ENCODE data around the gene CAPN9. TPM values are rescaled to one million over a fixed set of nuclear protein-coding genes. Genes with fewer than 3 reads are reported as not detected.

Gene CAPN9
- total and polyA plus RNA-seq, 2 donors (not counting 3 experiments of a cell fraction or from before 2014, with no cell fraction given), result not detected

- BruUV-seq (replicated peaks), result no TSS peak
- H3K9ac ChIP-seq (replicated peaks; ENCODE audit: extremely low read depth, insufficient read depth, low read length), result no peak overlapping the region
- H3K79me2 ChIP-seq (ENCODE audit: control insufficient read depth, insufficient read depth, low read length), result no peaks in the 10 kb centered on the region
- intact Hi-C loops (cut with micrococcal nuclease), result no loop called here
- ChIA-PET POLR2A (no interaction called here), CTCF (no interaction called here)
- H3K27ac ChIP-seq (ENCODE audit: insufficient read depth, low read depth, low read length), result no peak overlapping the region
- dilution Hi-C loops (cut with MboI; ENCODE audit: extremely low pct_ligation_motif_present, low sequenced_read_pairs), result no loop called here
- H3K36me3 ChIP-seq (ENCODE audit: control insufficient read depth in 2 of 2, extremely low read depth in 1 of 2, insufficient read depth in 2 of 2, low read length in 2 of 2), result no peaks in the 10 kb centered on the region
- no peaks in the 10 kb centered on the region for H3K27me3 ChIP-seq (ENCODE audit: control insufficient read depth in 2 of 2, insufficient read depth in 2 of 2, low read length in 2 of 2)
- H3K9me3 ChIP-seq (replicated peaks; ENCODE audit: control insufficient read depth, insufficient read depth, low read length), result no peaks in the 10 kb centered on the region
- FAIRE-seq (no peak), DNase-seq (ENCODE audit: low read depth, low spot score) (no peak)
- H3K4me1 ChIP-seq (ENCODE audit: control insufficient read depth, extremely low read depth, insufficient read depth, low read length), result no peaks in the 10 kb centered on the region
- no peaks in the 10 kb centered on the region for H4K20me1 ChIP-seq (replicated peaks; ENCODE audit: control insufficient read depth, extremely low read depth, insufficient read depth, low read length)
- H2AFZ ChIP-seq (ENCODE audit: low read depth, low read length), result no peak overlapping the region
- no peaks in the 10 kb centered on the region for H3K9me1 ChIP-seq (replicated peaks; ENCODE audit: control insufficient read depth, extremely low read depth, insufficient read depth, low read length)
- no peak for TF ChIP-seq MYC (IDR thresholded peaks at IDR 0.05; ENCODE audit: low read depth, low read length)
- no peak for TF ChIP-seq FOS (IDR thresholded peaks at IDR 0.05; ENCODE audit: borderline replicate concordance, insufficient read depth, low read length)
- TF ChIP-seq POLR2A (IDR thresholded peaks at IDR 0.05; ENCODE audit: low read depth, low read length), result no peak
- H3K4me2 ChIP-seq (ENCODE audit: insufficient read depth, low read length), result no peak overlapping the region
- no peak overlapping the region for H3K4me3 ChIP-seq (replicated peaks in 1 of 3; ENCODE audit: insufficient read depth in 1 of 3, low read depth in 1 of 3, low read length in 3 of 3)
Observed at GRCh38 chr1:230793463-230793745, 46.2 kb downstream of the CAPN9 start.

GRCh38 chr1:230794431-230794830 lies 47.2 kb downstream of the CAPN9 start:
- no peak overlapping the region for H3K4me3 ChIP-seq (replicated peaks in 1 of 3; ENCODE audit: insufficient read depth in 1 of 3, low read depth in 1 of 3, low read length in 3 of 3)
- no peaks in the 10 kb centered on the region for H3K9me3 ChIP-seq (replicated peaks; ENCODE audit: control insufficient read depth, insufficient read depth, low read length)
- H3K9ac ChIP-seq (replicated peaks; ENCODE audit: extremely low read depth, insufficient read depth, low read length), result no peak overlapping the region
- TF ChIP-seq FOS (IDR thresholded peaks at IDR 0.05; ENCODE audit: borderline replicate concordance, insufficient read depth, low read length) (no peak), MAX (IDR thresholded peaks at IDR 0.05; ENCODE audit: insufficient read depth, insufficient read length) (no peak), EZH2 (IDR thresholded peaks at IDR 0.05; ENCODE audit: borderline replicate concordance, low read depth, low read length, severe bottlenecking) (no peak), GATA2 (IDR thresholded peaks at IDR 0.05; ENCODE audit: insufficient read depth, insufficient read length, low read depth, low read length) (no peak)
- H4K20me1 ChIP-seq (replicated peaks; ENCODE audit: control insufficient read depth, extremely low read depth, insufficient read depth, low read length), result no peaks in the 10 kb centered on the region
- no peaks in the 10 kb centered on the region for H3K4me1 ChIP-seq (ENCODE audit: control insufficient read depth, extremely low read depth, insufficient read depth, low read length)
- H3K9me1 ChIP-seq (replicated peaks; ENCODE audit: control insufficient read depth, extremely low read depth, insufficient read depth, low read length), result no peaks in the 10 kb centered on the region
- no peaks in the 10 kb centered on the region for H3K79me2 ChIP-seq (ENCODE audit: control insufficient read depth, insufficient read depth, low read length)
- no peak overlapping the region for H3K4me2 ChIP-seq (ENCODE audit: insufficient read depth, low read length)
- H2AFZ ChIP-seq (ENCODE audit: low read depth, low read length), result no peak overlapping the region
- no peaks in the 10 kb centered on the region for H3K36me3 ChIP-seq (ENCODE audit: control insufficient read depth in 2 of 2, extremely low read depth in 1 of 2, insufficient read depth in 2 of 2, low read length in 2 of 2)
- no peak overlapping the region for H3K27ac ChIP-seq (ENCODE audit: insufficient read depth, low read depth, low read length)
- FAIRE-seq (no peak), DNase-seq (ENCODE audit: low read depth, low spot score) (no peak)
- no peaks in the 10 kb centered on the region for H3K27me3 ChIP-seq (ENCODE audit: control insufficient read depth in 2 of 2, insufficient read depth in 2 of 2, low read length in 2 of 2)
- intact Hi-C loops (cut with micrococcal nuclease) (no loop called here), dilution Hi-C loops (cut with MboI; ENCODE audit: extremely low pct_ligation_motif_present, low sequenced_read_pairs) (no loop called here)
- POLR2A ChIA-PET, result no interaction called here
- no TSS peak for BruUV-seq (replicated peaks)
- CTCF ChIA-PET, result interaction anchor here (0.7 kb wide), 1 partner anchor 415 kb away, joined by 3 read pairs; no protein-coding TSS in a partner anchor
